Measurements from ENCODE around the gene KRTAP5-8.

DNA sequence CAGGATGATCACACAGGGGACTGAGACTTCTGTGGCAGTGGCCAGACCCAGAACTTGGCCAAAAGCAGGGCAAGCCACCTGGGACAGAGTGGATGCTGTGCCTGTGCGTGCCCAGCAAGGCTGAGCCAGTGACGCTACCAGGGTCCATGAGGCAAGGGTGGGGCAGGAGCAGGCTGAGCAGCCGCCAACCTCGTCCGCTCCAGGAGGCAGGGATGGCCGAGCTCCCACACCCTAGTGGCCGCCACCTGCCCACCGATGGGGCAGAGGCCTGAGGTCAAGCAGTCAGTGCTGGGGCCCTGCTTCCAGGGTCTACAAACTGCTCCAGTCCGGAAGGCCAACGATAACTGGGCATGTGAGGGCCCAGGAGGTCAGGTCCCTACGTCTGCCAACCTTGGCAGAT, 17.7 kb downstream of the KRTAP5-8 start:
- TF ChIP-seq, protein P1, sequence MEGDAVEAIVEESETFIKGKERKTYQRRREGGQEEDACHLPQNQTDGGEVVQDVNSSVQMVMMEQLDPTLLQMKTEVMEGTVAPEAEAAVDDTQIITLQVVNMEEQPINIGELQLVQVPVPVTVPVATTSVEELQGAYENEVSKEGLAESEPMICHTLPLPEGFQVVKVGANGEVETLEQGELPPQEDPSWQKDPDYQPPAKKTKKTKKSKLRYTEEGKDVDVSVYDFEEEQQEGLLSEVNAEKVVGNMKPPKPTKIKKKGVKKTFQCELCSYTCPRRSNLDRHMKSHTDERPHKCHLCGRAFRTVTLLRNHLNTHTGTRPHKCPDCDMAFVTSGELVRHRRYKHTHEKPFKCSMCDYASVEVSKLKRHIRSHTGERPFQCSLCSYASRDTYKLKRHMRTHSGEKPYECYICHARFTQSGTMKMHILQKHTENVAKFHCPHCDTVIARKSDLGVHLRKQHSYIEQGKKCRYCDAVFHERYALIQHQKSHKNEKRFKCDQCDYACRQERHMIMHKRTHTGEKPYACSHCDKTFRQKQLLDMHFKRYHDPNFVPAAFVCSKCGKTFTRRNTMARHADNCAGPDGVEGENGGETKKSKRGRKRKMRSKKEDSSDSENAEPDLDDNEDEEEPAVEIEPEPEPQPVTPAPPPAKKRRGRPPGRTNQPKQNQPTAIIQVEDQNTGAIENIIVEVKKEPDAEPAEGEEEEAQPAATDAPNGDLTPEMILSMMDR (IDR thresholded peaks at IDR 0.05) = no peak
- TF ChIP-seq POLR2A (IDR thresholded peaks at IDR 0.05) = no peak

All from adrenal gland (tissue), 5 donors.